Superior temporal gyrus (tissue), 1 donor: ENCODE measurements around the gene WDR75.
A peak's percentile ranks its signal among the peaks of the same experiment; 100 is the strongest.
"Not testable (repeated sequence)": the region's sequence is repeated elsewhere in the genome, so short reads cannot be mapped to it uniquely, and the experiment has no call there.

Source experiments
- DNase-seq: peaks from one replicate; pipeline ENCODE4 v3.0.0-alpha.2; 2016; ENCODE audit errors: extremely low spot score

Gene WDR75

GRCh38 chr2:189440947-189441708 is at the start of gene WDR75:
Gene WDR75, plus strand, starts transcription at chr2:189441474. Its CDS starts 19 bp downstream, at chr2:189441493.
- DNase-seq: peak; percentile 99

GRCh38 chr2:189393440-189394111 is 47.7 kb upstream of the WDR75 start:
- no peak for DNase-seq

GRCh38 chr2:189394525-189394924 is 46.7 kb upstream of the WDR75 start:
- DNase-seq: no peak

- DNase-seq: no peak
Measured at GRCh38 chr2:189402932-189403331, 38.3 kb upstream of the WDR75 start.

GRCh38 chr2:189406586-189407233 is 34.6 kb upstream of the WDR75 start:
- DNase-seq: no peak

GRCh38 chr2:189407281-189408209 is 33.7 kb upstream of the WDR75 start:
- DNase-seq: no peak

- DNase-seq: no peak
Measured at GRCh38 chr2:189408294-189408693, 33.0 kb upstream of the WDR75 start.

- DNase-seq: no peak
Measured at GRCh38 chr2:189409131-189409530, 32.1 kb upstream of the WDR75 start.

- no peak for DNase-seq
Measured at GRCh38 chr2:189409647-189410046, 31.6 kb upstream of the WDR75 start.

- DNase-seq: no peak
Measured at GRCh38 chr2:189411860-189412259, 29.4 kb upstream of the WDR75 start.

- DNase-seq: peak; percentile 87
Measured at GRCh38 chr2:189412330-189412953, 28.8 kb upstream of the WDR75 start.

GRCh38 chr2:189413249-189413648 is 28.0 kb upstream of the WDR75 start:
- no peak for DNase-seq

- DNase-seq: no peak
Measured at GRCh38 chr2:189421644-189422043, 19.6 kb upstream of the WDR75 start.

- DNase-seq: no peak
Measured at GRCh38 chr2:189424961-189425360, 16.3 kb upstream of the WDR75 start.

GRCh38 chr2:189425676-189426075 is 15.6 kb upstream of the WDR75 start:
- DNase-seq: no peak

GRCh38 chr2:189426886-189427285 is 14.4 kb upstream of the WDR75 start:
- DNase-seq: no peak

- no peak for DNase-seq
Measured at GRCh38 chr2:189427872-189428271, 13.4 kb upstream of the WDR75 start.

- not testable (repeated sequence) for DNase-seq
Measured at GRCh38 chr2:189430448-189430847, 10.8 kb upstream of the WDR75 start.

- DNase-seq: not testable (repeated sequence)
Measured at GRCh38 chr2:189435803-189436202, 5.5 kb upstream of the WDR75 start.

GRCh38 chr2:189437926-189438325 is 3.3 kb upstream of the WDR75 start:
- no peak for DNase-seq

- DNase-seq: no peak
Measured at GRCh38 chr2:189439342-189439741, 1.9 kb upstream of the WDR75 start.
